Stomach smooth muscle (tissue), 2 donors: ENCODE results near the gene DDX23.
A peak's percentile ranks its signal among the peaks of the same experiment; 100 is the strongest.

Source experiments
- H3K27ac ChIP-seq: one replicate; pipeline ENCODE4 v1.7.0; 2013; ENCODE audit warnings: mild to moderate bottlenecking, low read length, inconsistent platforms
- H3K27me3 ChIP-seq, 2 donors: one replicate each; pipeline ENCODE4 v1.7.0; 2013; ENCODE audit warnings: low read length in 2 of 2; ENCODE audit not compliant: insufficient read depth in 2 of 2, control insufficient read depth in 1 of 2
- H3K36me3 ChIP-seq, 2 donors: one replicate each; pipeline ENCODE4 v1.7.0; 2013; ENCODE audit warnings: low read length in 2 of 2; ENCODE audit not compliant: control insufficient read depth in 2 of 2, insufficient read depth in 2 of 2
- H3K4me1 ChIP-seq: one replicate; pipeline ENCODE4 v1.7.0; 2013; ENCODE audit warnings: low read length; ENCODE audit not compliant: control insufficient read depth, insufficient read depth
- H3K4me3 ChIP-seq, 2 donors: one replicate each; pipeline ENCODE4 v1.7.0; 2013; ENCODE audit warnings: low read length in 2 of 2
- H3K9ac ChIP-seq, 2 donors: one replicate each; pipeline ENCODE4 v1.7.0; 2013; ENCODE audit warnings: low read length in 2 of 2, mild to moderate bottlenecking in 1 of 2
- H3K9me3 ChIP-seq, 2 donors: one replicate each; pipeline ENCODE4 v1.7.0; 2013; ENCODE audit warnings: low read length in 2 of 2; ENCODE audit not compliant: control insufficient read depth in 2 of 2
- donor health status: healthy.
- donor health status: Pancreatic carcinoma.

Gene DDX23

DNA sequence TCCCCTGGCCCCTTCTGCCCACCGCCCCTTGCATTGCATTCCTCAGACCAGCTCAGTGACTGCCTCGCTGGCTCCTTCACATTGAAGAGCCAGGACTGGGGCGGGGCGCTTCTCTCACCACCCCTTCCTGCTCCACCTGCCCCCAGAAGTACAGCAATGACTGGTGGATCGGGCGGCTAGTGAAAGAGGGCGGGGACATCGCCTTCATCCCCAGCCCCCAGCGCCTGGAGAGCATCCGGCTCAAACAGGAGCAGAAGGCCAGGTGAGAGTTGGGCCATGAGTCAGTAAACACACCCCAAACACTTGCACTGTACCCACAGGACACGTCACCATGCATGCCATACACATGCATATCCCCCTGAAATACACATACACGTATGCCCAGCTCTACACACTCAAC lies 27.9 kb downstream of the DDX23 start:
- Histone ChIP-seq H3K27ac (no peak overlapping the region), H3K36me3 (peaks cover 8 to 29% of the 10 kb centered on the region in 2 donors), H3K9ac (no peak overlapping the region), H3K4me1 (peaks cover 3% of the 10 kb centered on the region), H3K9me3 (no peaks in the 10 kb centered on the region), H3K4me3 (no peak overlapping the region), H3K27me3 (no peaks in the 10 kb centered on the region)

- Histone ChIP-seq H3K4me3 (no peak overlapping the region), H3K27ac (no peak overlapping the region), H3K27me3 (no peaks in the 10 kb centered on the region), H3K36me3 (peaks cover 4 to 22% of the 10 kb centered on the region in 2 donors), H3K4me1 (peaks cover 8% of the 10 kb centered on the region), H3K9me3 (no peaks in the 10 kb centered on the region), H3K9ac (no peak overlapping the region)
These were observed 28.7 kb downstream of the DDX23 start for GRCh38 chr12:48823281-48823680.

DNA sequence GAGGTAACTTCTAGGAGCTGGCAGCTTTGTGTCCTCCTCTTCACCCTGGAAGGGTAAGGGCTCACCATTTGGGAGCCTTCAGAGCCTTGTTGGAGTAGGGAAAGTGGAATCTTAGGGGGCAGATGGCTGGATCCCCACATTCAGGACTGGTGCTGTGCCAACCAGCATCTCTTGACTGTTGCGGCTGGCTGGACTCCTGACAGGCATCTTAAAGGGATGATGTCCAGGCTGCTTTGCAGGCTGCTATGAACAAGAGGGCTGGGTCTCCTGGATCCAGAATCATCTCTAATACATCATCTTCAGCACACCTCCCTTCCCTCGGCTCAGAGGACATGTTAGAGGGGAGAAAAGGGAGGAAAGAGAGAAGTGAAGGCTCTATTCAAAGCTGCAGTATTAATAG lies 29.3 kb downstream of the DDX23 start:
- H3K27me3 ChIP-seq: no peaks in the 10 kb centered on the region
- H3K27ac ChIP-seq: no peak overlapping the region
- H3K4me1 ChIP-seq: peaks cover 13% of the 10 kb centered on the region
- H3K4me3 ChIP-seq: no peak overlapping the region
- H3K9me3 ChIP-seq: no peaks in the 10 kb centered on the region
- no peak overlapping the region for H3K9ac ChIP-seq
- peaks cover 0 to 20% of the 10 kb centered on the region in 2 donors for H3K36me3 ChIP-seq

GRCh38 chr12:48822139-48822538 lies 29.8 kb downstream of the DDX23 start:
- H3K4me3 ChIP-seq: no peak overlapping the region
- no peak overlapping the region for H3K9ac ChIP-seq
- H3K4me1 ChIP-seq: peaks cover 18% of the 10 kb centered on the region
- H3K27me3 ChIP-seq: no peaks in the 10 kb centered on the region
- peaks cover 0 to 16% of the 10 kb centered on the region in 2 donors for H3K36me3 ChIP-seq
- no peaks in the 10 kb centered on the region for H3K9me3 ChIP-seq
- no peak overlapping the region for H3K27ac ChIP-seq

- Histone ChIP-seq H3K9ac (no peak overlapping the region), H3K36me3 (peaks cover 0 to 8% of the 10 kb centered on the region in 2 donors), H3K27ac (no peak overlapping the region), H3K4me1 (peaks cover 35% of the 10 kb centered on the region), H3K4me3 (no peak overlapping the region), H3K27me3 (no peaks in the 10 kb centered on the region), H3K9me3 (no peaks in the 10 kb centered on the region)
These were observed 31.8 kb downstream of the DDX23 start for GRCh38 chr12:48819986-48820725.

DNA sequence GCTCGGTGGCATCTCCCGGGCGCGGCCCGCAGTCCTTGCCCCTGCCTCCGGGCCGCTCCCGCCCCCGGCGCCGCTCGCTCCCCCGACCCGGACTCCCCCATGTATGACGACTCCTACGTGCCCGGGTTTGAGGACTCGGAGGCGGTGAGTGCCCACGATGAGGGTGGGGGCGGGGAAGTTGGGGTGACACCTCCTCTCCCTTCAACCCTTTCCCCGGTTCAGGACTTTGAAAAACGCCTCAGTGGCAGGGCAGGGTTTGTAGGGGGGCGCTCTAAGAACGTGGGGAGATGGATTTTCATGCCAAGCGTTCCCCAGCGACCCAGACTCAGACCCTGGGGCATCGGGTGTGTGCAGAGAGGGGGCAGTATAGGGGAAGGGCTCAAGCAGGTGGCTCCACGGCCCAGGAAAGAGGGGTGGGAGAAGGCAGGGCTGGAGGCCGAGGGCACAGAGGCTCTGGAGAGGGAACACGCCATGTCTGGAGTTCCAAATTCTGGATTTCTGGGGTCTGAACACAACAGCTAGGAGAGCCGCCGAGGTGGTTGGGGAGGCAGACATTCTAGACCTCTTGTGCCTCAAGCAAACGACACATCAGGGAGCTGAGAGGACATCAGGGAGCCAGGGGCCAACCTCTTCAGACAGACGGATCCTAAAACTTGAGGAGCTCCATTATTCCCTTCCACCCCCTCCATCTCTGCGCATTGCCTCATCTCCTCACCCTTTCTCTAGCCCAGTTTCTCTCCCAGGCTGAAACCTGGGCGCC lies 33.0 kb downstream of the DDX23 start:
- Histone ChIP-seq H3K9ac (peak overlapping the region; percentile 58 to 59), H3K4me3 (peak overlapping the region; percentile 73 to 81), H3K27ac (no peak overlapping the region), H3K9me3 (no peaks in the 10 kb centered on the region), H3K36me3 (peaks cover 0 to 3% of the 10 kb centered on the region in 2 donors), H3K4me1 (peaks cover 44% of the 10 kb centered on the region), H3K27me3 (no peaks in the 10 kb centered on the region)

GRCh38 chr12:48817873-48818830 lies 33.8 kb downstream of the DDX23 start, which contains the start of gene CACNB3:
Gene CACNB3 (plus strand): TSS chr12:48818496. CDS start chr12:48818930, 434 bp downstream.
- Histone ChIP-seq H3K9ac (peak within 1 kb of the TSS; percentile 62 to 66), H3K27ac (no peak within 1 kb of the TSS), H3K9me3 (no peaks in the 10 kb centered on the region), H3K4me3 (peak within 1 kb of the TSS; percentile 73 to 81), H3K27me3 (no peaks in the 10 kb centered on the region), H3K36me3 (peaks cover 0 to under 1% of the 10 kb centered on the region in 2 donors), H3K4me1 (peaks cover 52% of the 10 kb centered on the region)

DNA sequence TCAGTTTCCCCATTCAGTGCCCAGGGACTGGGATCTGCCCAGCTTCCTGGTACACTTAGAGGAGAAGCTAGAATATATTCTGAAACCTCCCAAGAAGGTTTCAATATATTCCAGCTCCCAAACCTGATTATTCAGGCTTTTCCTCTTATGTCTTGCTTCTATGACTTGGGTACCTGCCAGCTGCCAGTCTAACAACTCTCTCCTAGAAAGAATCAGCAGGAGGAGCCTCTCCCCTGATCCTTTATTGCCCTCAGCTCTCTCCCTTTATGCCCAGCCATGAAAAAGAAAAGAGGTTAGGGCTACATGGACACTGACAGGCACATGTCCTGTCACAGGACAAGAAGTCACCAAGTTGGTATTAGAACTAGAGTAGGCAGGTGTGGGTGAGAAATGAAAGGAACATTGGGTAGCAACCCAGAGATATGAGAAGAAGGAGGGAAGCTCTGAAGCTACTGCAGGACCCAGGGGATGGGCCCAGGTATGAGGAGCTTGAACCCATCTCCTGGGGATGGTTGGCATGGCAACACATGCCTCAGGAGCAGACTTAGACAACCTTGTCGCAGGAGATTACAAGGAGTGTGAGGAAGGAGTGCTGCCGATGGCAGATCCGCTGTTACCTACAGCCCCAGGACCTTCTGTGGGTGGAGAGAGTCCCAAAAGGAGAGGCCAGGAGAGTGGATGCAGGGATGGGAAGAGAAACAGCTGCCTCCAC lies 35.7 kb downstream of the DDX23 start:
- Histone ChIP-seq H3K9ac (peak overlapping the region; percentile 6 to 48), H3K9me3 (no peaks in the 10 kb centered on the region), H3K27me3 (no peaks in the 10 kb centered on the region), H3K36me3 (no peaks in the 10 kb centered on the region), H3K4me3 (peak overlapping the region; percentile 74 to 87), H3K27ac (no peak overlapping the region), H3K4me1 (peaks cover 59% of the 10 kb centered on the region)

GRCh38 chr12:48815126-48816110 lies 36.5 kb downstream of the DDX23 start:
- Histone ChIP-seq H3K36me3 (no peaks in the 10 kb centered on the region), H3K9ac (peak overlapping the region; percentile 69 to 73), H3K27me3 (no peaks in the 10 kb centered on the region), H3K4me1 (peaks cover 67% of the 10 kb centered on the region), H3K4me3 (peak overlapping the region; percentile 74 to 87), H3K9me3 (no peaks in the 10 kb centered on the region), H3K27ac (peak overlapping the region; percentile 80)
